Panc1 (cell line): ENCODE results near the gene LRMDA. TPM values are rescaled to one million over a fixed set of nuclear protein-coding genes. Genes with fewer than 3 reads are reported as not detected.

Source experiments
- ATAC-seq: fragments of 200-7000 bp; cut with Tn5 transposase; 2 replicates; pipeline ENCODE4 v1.9.1; 2020; ENCODE audit warnings: mild to moderate bottlenecking, moderate library complexity
- BruUV-seq: library from RNA; stranded (reverse); fragments of 400-500 nt; replicated peaks from 2 replicates; lab custom pipeline; 2021; lab: Mats Ljungman, UMichigan
- CTCF ChIA-PET: fragments of 300-600 bp; sonication (Branson Sonifier 250); formaldehyde crosslinking; loops from one replicate; lab custom pipeline; 2022; ENCODE audit warnings: antibody characterized with exemption; lab: Charles Lee
- POLR2A ChIA-PET: fragments of 300-600 bp; sonication (Branson Sonifier 250); formaldehyde crosslinking; loops from one replicate; lab custom pipeline; 2022; ENCODE audit warnings: antibody characterized with exemption; lab: Charles Lee
- DNase-seq: peaks from one replicate; pipeline ENCODE4 v3.0.0-alpha.2; 2010; ENCODE audit warnings: low read depth, low spot score
- H3K27ac ChIP-seq: 2 replicates; pipeline ENCODE4 v1.5.1; 2011; ENCODE audit warnings: mild to moderate bottlenecking, low read length, inconsistent platforms
- H3K27me3 ChIP-seq: fragments of 200-500 bp; sonication (Bioruptor generic); 2 replicates; pipeline ENCODE4 v1.6.0; 2014; ENCODE audit warnings: low read length, inconsistent platforms; ENCODE audit not compliant: control insufficient read depth, insufficient read depth
- H3K36me3 ChIP-seq: fragments of 200-500 bp; sonication (Bioruptor generic); 2 replicates; pipeline ENCODE4 v1.5.1; 2014; ENCODE audit warnings: inconsistent platforms, mild to moderate bottlenecking, low read length, moderate library complexity; ENCODE audit not compliant: control insufficient read depth, insufficient read depth
- H3K4me1 ChIP-seq: 2 replicates; pipeline ENCODE4 v1.5.1; 2011; ENCODE audit warnings: inconsistent platforms, mild to moderate bottlenecking, low read length, moderate library complexity; ENCODE audit not compliant: control insufficient read depth, insufficient read depth
- H3K4me3 ChIP-seq, 2 experiments: 2 replicates each; pipeline ENCODE4 v1.5.1; 2011 to 2012; ENCODE audit warnings: low read depth in 2 of 2, low read length in 2 of 2, mild to moderate bottlenecking in 2 of 2, inconsistent platforms in 1 of 2, moderate library complexity in 1 of 2
- H3K9me3 ChIP-seq: fragments of 200-500 bp; sonication (Bioruptor generic); 2 replicates; pipeline ENCODE4 v1.5.1; 2014; ENCODE audit warnings: low read depth, mild to moderate bottlenecking, inconsistent platforms, low read length, moderate library complexity; ENCODE audit not compliant: control insufficient read depth, insufficient read depth
- CTCF ChIP-seq: fragments of 450-650 bp; IDR thresholded peaks from 2 replicates; pipeline ENCODE4 v1.5.1; 2017; ENCODE audit warnings: mild to moderate bottlenecking
- POLR2AphosphoS5 ChIP-seq: IDR thresholded peaks from 2 replicates; pipeline ENCODE4 v1.6.1; 2012; ENCODE audit warnings: mild to moderate bottlenecking, low read depth, low read length, moderate library complexity
- REST ChIP-seq, 2 experiments: IDR thresholded peaks; 2 replicates each; pipeline ENCODE4 v1.6.1; 2011 to 2012; ENCODE audit warnings: low read depth in 2 of 2, control low read depth in 1 of 2, low read length in 1 of 2, mild to moderate bottlenecking in 1 of 2, moderate library complexity in 1 of 2; ENCODE audit not compliant: insufficient read depth in 1 of 2
- SIN3A ChIP-seq: IDR thresholded peaks from 2 replicates; pipeline ENCODE4 v1.6.1; 2012; ENCODE audit warnings: low read depth, mild to moderate bottlenecking, low read length, moderate library complexity, borderline replicate concordance; ENCODE audit not compliant: insufficient read depth
- TCF7L2 ChIP-seq: IDR thresholded peaks from 2 replicates; pipeline ENCODE4 v1.6.1; 2011; ENCODE audit warnings: mild to moderate bottlenecking, low read depth, low read length, inconsistent platforms
- in situ Hi-C: cut with HindIII; loops from 2 replicates; pipeline ENCODE4 v1.10.0; 2016; ENCODE audit warnings: low sequenced_read_pairs, low pct_unique_long_range_greater_than_20kb
- intact Hi-C: fragments of 100-400 bp; cut with micrococcal nuclease; formaldehyde crosslinking; loops from one replicate; pipeline ENCODE4 v1.10.0; 2022; ENCODE audit not compliant: unreplicated experiment
- total RNA-seq: library from RNA; stranded (reverse); gene quantifications from one replicate; pipeline ENCODE4 v1.2.1, GENCODE V29; 2021; ENCODE audit not compliant: unreplicated experiment

LRMDA gene
- total RNA-seq, 1 experiment from 2014 or later, result 1.2 TPM

GRCh38 chr10:75672111-75672671 is 240.8 kb downstream of the LRMDA start:
- H3K9me3 ChIP-seq, result no peaks in the 10 kb centered on the region
- H3K27ac ChIP-seq, result no peak overlapping the region
- no TSS peak for BruUV-seq
- POLR2A ChIA-PET, result no interaction called here
- CTCF ChIA-PET, result no interaction called here
- no peak for TF ChIP-seq CTCF
- in situ Hi-C loops (no loop called here), intact Hi-C loops (no loop called here)
- DNase-seq, result no peak
- no peaks in the 10 kb centered on the region for H3K36me3 ChIP-seq
- H3K4me1 ChIP-seq, result no peaks in the 10 kb centered on the region
- H3K27me3 ChIP-seq, result no peaks in the 10 kb centered on the region; the same call in 1 of the 2 replicates
- H3K4me3 ChIP-seq, result no peak overlapping the region
- no peak for ATAC-seq

GRCh38 chr10:75672842-75673241 is 241.4 kb downstream of the LRMDA start:
- no peaks in the 10 kb centered on the region for H3K4me1 ChIP-seq
- H3K36me3 ChIP-seq, result no peaks in the 10 kb centered on the region
- no TSS peak for BruUV-seq
- no peak for TF ChIP-seq CTCF
- no peak for TF ChIP-seq REST (IDR thresholded peaks at IDR 0.05; ENCODE audit: insufficient read depth in 1 of 2, low read depth in 2 of 2, low read length in 1 of 2)
- TF ChIP-seq TCF7L2, result no peak
- TF ChIP-seq POLR2AphosphoS5, result no peak
- TF ChIP-seq SIN3A, result no peak
- no peak overlapping the region for H3K27ac ChIP-seq
- ATAC-seq, result no peak
- no peaks in the 10 kb centered on the region for H3K9me3 ChIP-seq
- peaks cover 4% of the 10 kb centered on the region for H3K27me3 ChIP-seq
- POLR2A ChIA-PET, result no interaction called here
- in situ Hi-C loops (no loop called here), intact Hi-C loops (no loop called here)
- no peak for DNase-seq
- CTCF ChIA-PET, result no interaction called here
- no peak overlapping the region for H3K4me3 ChIP-seq

DNA sequence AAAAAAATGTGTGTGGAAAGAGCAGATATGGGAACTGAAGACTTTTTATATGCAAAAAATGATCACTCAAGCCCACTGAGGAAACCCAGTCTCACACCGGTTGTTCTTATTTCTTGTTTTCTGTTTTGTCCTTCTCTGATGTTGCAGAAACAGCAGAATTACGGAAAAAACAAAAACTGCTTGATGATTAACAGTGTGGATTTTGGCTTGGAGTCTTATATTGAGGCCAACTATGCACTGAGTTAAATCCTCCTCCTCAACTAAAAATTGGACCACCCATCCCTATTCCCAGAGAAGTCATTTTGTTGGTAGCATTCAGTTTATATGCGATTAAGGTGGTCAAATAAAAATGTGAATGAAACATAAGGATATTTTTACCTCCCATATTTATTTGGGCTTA is 246.1 kb downstream of the LRMDA start:
- Histone ChIP-seq H3K36me3 (no peaks in the 10 kb centered on the region), H3K9me3 (no peaks in the 10 kb centered on the region), H3K27me3 (peaks cover 16% of the 10 kb centered on the region), H3K27ac (no peak overlapping the region), H3K4me1 (no peaks in the 10 kb centered on the region), H3K4me3 (no peak overlapping the region)
- in situ Hi-C loops, result no loop called here
- ATAC-seq, result no peak
- DNase-seq, result no peak
- intact Hi-C loops, result no loop called here
- POLR2A ChIA-PET, result no interaction called here
- BruUV-seq, result no TSS peak
- TF ChIP-seq POLR2AphosphoS5 (no peak), TCF7L2 (no peak), CTCF (no peak), REST (IDR thresholded peaks at IDR 0.05; ENCODE audit: insufficient read depth in 1 of 2, low read depth in 2 of 2, low read length in 1 of 2) (no peak), SIN3A (no peak)
- CTCF ChIA-PET, result no interaction called here
